ENCODE data around the gene TMEM151A.
"Not testable (repeated sequence)": the region's sequence is repeated elsewhere in the genome, so short reads cannot be mapped to it uniquely, and the experiment has no call there.

The TMEM151A gene

DNA sequence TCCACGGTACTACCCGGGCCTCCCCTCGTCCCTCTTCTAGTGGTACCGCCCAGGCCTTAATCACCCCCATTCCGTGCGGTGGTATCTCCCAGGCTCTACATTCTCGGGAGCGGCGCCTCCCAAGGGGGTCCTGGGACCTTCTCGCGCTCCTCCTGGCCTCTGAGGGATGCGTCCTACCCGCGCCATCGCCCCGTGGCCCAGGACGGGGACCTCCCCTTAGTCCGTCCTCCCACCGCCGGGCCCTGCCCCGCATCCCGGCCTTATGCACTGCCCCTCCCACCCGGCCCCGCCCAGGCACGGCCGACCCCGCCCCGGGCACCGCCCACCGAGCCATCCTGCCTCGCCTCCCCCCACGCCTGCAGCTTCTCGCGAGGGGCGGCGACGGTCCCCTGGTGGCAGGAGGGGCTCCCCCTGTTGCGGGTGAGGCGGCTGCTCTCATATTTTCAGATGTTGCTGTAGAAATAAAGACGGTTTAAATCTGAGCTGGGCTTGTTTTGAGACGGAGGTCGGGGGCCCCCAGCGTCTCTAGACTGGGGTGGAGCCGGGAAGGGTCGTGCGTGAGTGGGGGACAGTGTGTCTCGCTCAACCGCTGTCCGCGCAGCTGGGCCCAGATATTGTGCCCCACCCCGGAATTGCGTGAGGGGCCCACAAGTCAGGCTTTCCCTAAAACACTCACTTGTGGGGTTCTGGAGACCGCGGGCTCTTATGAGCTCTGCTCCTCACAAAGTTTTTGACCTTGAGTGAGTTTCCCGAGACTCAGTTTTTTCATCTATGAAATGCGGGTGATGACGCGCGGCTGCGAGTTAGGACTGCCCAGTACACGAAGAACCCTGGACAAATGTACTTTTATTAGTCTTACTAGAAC is 24.1 kb upstream of the TMEM151A start:
- DNase-seq = peak; percentile 96

DNA sequence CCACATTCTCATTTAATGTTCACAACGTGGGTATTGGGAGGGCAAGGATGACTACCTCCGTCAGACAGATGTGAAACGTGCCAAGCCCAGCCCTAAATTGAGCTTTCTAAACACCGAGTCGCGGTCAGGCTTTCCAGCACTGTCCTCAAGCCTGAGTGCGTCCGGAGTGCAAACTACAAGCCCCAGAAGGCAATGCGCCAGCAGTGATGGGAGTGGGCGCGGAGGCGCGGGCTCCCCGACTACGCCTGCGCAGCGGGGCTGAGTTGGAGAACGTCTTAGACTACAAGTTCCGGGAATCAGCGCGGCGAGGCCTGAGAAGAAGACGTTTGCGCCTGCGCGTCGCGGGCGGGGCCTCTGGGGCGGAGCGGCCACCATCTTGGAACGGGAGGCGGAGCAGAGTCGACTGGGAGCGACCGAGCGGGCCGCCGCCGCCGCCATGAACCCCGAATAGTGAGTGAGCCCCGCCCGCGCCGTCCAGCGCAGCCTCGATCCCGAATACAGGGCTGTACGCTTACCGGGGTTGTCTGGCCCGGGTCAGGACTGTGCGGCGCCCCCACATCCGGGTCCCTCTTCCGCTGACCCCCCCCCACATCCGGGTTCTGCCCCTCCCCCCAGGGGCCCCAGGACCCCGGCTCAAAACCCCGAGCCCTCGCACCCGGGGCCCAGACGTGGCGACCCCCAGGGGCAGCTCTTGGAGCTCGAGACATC is 23.3 kb upstream of the TMEM151A start, which contains the start of gene RAB1B:
Gene RAB1B (plus strand): TSS at position 396 of the 708 bp plus-strand sequence. CDS start 41 bp downstream, at position 437.
- DNase-seq = peak; percentile 100

DNA sequence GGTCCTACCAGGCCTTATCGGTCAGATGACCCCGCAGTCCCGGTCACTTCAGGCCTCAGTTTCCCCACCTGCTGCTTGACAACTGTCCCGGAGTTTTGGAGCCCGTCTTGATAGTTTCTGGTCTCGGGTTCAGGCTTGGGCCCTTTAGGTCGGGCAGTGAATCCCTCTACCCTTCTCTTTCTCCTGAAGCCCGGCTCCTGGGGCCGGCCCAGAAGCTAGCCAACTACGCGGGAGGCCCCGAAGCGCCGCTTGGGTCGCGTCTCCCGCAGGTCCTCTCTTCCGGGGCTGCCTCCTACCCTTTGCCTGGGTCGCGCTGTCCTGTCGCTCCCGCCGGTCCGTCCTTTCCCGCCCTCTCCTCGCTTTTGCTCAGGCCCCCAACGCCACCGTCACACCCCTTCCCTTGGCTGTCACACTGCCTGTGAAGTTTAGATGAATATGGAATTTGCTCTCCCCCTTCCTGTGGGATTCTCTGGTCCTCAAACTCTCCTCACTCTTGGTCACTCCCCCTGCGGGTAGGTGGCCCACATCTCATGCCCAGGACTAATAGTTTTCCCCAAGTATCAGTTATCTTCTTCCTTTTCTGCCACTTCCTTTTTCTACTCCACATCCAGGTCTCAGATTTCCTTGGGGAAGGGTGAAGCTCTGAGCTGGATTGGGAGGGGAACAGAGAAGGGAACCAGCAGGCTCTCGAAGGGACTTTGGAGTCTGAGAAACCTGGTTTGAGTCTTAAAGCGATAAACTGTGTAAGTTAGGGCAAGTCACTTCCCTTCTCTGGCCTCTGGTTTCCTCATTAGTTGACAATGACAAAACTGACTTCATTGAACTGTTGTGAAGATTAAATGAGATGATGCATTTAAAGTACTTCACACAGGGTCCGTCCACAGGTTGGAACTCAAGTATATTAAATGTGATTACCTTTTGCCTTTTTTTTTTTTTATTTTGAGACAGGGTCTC is 22.5 kb upstream of the TMEM151A start:
- no peak for DNase-seq

DNA sequence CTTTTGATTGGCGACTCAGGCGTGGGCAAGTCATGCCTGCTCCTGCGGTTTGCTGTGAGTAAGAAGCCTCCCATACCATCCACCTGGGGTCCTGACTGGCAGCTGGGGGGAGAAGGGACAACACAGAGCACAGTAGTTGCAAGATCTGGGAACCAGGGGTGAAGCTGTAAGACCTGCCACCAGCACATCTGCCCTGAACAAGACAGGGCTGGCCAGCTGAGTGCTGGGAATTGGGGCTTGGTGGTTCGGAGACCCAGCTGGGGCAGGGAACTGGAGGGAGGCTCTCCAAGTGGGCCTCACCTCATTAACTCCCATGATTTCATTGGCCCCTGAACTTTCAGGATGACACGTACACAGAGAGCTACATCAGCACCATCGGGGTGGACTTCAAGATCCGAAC is 19.9 kb upstream of the TMEM151A start:
- DNase-seq = no peak

DNA sequence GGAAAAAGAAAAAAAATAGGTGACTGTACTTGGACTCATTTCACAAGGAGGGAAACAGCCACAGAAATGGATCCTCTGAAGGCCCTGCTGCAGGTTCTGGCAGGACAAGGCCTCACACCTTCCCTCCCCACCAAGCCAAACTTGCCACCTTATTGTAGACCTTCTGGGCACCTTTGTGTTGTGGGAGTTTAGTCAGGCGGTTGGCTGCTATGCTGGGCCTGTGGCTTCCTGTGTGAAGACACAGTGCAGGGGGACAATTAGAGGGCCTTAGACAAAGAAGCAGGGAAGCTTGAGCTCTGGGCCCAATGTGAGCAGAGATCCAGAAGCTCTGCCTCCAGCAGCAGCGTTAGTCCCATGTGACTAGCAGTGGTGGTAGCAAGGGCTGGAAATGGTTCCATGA is 19.1 kb upstream of the TMEM151A start:
- no peak for DNase-seq

DNA sequence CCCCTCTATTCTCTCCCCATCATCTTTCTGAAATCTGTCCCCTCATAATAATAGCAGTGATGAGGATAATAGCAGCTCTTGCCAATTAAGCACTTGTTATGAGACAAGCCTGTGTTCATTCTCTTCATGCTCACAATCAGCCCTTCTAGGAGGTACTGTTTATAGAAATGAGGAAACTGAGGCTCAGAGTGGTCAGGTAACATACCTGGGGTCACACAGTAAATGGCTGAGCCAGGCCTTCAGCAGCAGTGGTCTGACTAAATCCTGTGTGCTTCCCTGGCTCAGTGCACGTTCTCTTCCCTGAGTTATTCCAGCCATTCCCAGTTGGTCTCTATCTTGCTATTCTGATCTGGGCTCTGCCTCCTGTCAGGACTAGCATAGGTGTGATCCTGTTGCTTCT is 17.5 kb upstream of the TMEM151A start:
- DNase-seq = no peak

DNA sequence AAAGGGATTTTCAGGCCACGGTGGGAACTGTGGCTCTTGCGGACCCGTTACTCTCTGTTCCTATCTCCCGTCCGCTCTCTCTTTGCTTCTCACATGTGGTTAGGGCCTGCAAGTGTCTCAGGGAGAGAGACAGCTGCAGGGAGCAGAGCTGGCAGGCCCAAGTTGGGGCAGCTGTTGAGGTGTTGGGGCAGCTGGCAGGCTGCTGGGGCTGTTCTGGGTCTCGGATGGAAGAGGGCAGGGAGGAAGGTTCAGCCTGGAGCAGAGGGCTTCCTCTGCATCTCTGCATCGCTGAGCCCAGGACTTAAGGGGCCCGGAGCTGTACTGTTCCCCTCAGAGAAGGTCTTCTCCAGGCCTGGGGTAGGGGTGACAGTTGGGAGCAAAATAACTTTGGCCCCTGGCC is 16.3 kb upstream of the TMEM151A start:
- no peak for DNase-seq

DNA sequence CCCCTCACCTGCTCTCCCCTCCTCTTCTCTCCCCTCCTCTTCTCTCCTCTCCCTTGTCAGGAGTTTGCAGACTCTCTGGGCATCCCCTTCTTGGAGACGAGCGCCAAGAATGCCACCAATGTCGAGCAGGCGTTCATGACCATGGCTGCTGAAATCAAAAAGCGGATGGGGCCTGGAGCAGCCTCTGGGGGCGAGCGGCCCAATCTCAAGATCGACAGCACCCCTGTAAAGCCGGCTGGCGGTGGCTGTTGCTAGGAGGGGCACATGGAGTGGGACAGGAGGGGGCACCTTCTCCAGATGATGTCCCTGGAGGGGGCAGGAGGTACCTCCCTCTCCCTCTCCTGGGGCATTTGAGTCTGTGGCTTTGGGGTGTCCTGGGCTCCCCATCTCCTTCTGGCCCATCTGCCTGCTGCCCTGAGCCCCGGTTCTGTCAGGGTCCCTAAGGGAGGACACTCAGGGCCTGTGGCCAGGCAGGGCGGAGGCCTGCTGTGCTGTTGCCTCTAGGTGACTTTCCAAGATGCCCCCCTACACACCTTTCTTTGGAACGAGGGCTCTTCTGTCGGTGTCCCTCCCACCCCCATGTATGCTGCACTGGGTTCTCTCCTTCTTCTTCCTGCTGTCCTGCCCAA is 15.6 kb upstream of the TMEM151A start:
- DNase-seq = no peak

DNA sequence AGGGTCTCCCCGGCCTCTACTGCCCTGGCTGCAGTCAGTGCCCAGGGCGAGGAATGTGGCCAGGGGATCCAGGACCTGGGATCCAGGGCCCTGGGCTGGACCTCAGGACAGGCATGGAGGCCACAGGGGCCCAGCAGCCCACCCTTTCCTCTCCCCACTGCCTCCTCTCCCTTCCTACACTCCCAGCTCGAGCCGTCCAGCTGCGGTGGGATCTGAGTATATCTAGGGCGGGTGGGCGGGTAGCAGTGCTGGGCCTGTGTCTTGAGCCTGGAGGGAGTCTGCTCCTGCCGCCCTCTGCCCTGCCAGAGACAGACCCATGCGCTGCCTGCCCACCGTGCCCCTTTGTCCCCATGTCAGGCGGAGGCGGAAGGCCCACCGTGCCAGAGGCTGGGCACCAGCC is 15.1 kb upstream of the TMEM151A start:
- not testable (repeated sequence) for DNase-seq

DNA sequence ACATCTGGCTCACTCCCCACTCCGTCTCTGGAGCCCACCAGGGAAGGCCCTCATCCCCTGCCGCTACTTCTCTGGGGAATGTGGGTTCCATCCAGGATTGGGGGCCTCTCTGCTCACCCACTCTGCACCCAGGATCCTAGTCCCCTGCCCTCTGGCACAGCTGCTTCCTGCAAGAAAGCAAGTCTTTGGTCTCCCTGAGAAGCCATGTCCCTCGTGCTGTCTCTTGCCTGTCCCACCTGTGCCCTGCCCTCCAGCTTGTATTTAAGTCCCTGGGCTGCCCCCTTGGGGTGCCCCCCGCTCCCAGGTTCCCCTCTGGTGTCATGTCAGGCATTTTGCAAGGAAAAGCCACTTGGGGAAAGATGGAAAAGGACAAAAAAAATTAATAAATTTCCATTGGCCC is 14.6 kb upstream of the TMEM151A start:
- not testable (repeated sequence) for DNase-seq

DNA sequence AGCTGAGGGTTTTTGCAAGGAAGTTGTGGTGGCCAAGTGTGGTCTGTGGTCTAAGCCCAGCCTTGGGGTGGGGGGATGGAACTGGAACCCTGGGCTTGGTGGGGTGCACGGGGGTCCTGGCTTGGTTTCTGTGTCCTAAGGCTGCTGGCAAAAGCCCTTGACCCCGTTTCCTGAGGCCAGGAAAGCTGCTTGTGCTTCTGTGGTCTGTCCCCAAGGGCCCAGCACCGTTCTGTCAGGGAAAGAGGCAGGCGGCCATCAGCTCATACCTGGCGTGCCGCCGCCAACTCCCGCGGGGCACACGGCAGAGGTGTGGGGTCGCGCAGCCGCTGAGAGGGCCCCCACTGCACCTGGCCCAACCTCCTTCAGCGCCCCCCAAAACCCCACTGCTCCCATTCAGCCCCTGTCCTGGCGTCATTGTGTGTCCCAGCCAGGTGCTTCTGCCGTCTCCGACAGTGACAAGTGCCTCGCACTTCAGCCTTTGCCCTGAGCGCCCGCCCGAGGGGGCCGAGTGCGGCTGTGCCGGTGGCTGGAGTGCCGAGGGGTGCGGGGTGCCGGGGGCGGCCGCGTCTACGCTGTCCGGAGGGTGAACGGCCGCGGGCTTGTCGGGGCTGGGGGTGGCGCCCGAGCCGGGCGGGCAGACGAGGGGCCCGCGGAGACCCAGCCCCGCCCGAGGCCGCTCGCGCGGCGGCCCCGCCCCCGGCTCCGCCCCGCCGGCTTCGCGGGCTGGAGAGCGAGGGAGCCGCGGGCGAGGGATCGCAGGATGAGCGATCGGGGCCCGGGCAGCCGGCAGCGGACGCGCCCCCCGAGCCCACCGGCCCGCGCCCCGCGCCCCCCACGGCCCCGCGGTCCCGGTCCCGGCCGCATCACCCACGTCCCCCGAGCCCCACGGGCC is 14.0 kb upstream of the TMEM151A start, which contains the start of gene CNIH2:
Gene CNIH2 (plus strand): TSS at position 705 of the 892 bp plus-strand sequence. CDS start 282 bp downstream, outside the sequence.
- DNase-seq = no peak

DNA sequence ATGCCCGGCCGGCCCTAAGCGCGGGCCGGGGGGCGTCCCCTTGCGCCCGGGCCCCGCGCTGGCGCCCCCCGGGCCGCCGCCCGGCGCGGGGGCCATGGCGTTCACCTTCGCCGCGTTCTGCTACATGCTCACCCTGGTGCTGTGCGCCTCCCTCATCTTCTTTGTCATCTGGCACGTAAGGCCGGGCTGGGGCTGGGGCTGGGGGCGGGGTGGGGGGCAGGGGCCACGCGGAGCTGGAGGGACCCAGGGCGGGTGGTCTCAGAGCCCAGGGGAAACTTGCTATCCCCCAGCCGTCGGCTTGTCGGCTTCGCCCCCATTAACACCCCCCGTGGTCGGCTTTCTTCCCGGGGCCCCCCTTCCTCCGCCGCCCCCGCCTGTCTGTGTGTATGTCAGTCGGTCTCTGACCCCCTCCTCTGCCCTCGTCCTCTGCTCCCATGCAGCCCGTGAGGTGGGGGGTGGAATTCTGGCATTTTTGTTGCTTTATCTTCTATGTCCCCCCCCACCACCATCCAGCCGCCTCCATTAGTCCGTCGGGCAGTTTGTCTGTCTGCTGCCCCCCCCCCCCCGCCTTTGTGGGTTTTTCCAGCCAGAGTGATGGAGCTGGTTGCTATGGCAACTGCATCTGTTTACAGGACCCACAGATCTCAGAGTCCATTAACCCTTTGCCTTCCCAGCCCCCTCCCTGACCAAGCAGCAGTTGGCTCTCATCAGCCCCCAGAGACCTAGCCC is 13.2 kb upstream of the TMEM151A start:
- no peak for DNase-seq

DNA sequence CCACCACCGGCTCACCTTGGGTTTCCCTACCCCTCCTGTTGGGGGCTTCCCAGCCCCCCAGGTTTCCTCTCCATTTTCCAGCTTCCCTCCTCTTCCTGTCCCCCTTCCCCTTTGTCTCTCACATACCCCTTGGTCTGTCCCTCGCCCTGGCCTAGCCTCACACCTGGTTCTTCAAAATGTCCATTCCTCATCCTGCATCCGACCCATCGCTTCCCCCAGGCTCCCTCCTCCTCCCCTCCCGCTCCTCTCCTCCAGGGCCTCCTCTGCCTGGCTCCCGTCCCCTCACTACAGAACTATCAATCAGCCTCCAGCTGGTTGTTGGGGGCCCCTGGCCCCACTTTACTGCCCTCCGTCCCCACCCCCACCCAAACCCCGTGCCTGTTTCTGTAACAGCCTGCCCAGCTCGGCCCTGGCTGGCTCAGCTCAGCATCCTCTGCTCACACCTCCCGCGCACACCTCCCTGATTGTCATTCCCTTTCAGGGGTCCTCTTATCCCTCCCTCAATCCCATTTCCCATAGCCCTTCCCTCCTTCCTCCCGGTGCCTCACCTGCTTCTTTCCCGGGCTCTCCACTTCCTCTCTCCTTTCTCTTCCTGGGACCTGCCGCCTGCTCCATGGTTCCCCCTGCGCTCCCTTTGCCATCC is 12.5 kb upstream of the TMEM151A start:
- no peak for DNase-seq

DNA sequence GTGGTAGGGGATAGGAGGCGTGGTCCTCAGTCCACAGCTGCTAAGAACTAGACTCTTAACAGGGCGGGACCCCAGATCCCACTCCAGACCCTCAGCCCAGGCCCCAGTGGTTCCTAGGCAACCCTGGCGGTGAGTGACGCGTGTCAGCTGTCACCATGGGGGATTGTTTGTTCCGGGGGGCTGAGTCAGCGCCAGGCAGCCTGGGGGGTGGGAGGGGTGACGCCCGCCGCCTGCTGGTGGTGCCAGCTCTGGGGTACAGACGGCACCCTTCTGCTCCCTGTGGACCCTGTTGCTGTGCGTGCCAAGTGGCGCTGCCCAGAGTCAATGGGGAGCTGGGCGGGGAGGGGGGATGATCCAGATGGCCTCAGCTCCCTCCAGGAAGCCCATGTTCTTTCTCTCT is 11.3 kb upstream of the TMEM151A start:
- DNase-seq = peak; percentile 53

DNA sequence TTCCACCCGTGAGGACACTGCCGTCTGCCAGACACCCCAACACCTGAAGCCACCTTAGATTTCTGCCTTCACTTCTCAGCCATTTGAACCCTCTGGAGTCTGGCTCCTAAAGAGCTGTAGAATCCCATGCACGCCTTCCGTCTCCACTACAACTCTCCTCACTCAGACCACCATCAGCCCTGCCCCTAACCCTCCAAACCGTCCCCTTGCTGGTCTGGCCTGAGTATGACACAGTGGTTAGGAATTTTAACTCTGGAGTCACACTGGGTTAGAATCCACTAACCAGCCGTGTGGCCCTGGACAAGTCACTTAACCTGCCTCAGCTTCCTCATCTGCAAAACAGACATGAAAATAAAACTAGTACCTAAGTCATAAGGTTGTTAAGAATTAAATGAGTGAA is 10.7 kb upstream of the TMEM151A start:
- DNase-seq = no peak

DNA sequence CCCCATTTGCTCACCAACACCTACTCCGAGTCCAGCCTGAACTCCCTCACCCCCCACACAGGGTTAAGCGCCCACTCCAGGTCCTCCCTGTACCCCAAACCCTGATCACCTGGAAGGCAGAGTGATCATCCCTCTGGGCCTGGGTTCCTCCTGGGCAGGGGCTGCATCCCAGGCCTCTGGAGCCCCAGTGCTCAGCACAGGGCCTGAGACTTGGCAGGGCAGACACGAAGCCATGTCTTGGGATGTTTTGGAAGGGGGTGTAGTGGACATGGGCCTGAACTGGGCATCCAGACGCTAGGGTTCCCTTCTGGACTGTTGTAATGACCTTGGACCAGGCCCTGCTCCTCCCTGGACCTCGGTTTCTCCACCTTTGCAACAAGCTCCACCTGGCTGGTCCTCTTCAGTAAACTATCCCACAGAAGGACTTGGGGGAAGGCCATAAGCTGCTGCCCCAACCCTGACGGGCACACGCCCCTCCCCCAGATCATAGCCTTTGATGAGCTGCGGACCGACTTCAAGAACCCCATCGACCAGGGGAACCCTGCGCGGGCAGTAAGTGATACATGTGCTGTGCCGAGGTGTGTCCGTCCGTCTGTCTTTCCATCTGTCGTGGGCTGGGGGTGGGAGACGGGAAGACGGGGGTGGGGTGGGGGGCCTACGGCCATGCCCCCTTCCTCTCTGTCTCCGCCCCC is 9.8 kb upstream of the TMEM151A start:
- DNase-seq = peak; percentile 28

DNA sequence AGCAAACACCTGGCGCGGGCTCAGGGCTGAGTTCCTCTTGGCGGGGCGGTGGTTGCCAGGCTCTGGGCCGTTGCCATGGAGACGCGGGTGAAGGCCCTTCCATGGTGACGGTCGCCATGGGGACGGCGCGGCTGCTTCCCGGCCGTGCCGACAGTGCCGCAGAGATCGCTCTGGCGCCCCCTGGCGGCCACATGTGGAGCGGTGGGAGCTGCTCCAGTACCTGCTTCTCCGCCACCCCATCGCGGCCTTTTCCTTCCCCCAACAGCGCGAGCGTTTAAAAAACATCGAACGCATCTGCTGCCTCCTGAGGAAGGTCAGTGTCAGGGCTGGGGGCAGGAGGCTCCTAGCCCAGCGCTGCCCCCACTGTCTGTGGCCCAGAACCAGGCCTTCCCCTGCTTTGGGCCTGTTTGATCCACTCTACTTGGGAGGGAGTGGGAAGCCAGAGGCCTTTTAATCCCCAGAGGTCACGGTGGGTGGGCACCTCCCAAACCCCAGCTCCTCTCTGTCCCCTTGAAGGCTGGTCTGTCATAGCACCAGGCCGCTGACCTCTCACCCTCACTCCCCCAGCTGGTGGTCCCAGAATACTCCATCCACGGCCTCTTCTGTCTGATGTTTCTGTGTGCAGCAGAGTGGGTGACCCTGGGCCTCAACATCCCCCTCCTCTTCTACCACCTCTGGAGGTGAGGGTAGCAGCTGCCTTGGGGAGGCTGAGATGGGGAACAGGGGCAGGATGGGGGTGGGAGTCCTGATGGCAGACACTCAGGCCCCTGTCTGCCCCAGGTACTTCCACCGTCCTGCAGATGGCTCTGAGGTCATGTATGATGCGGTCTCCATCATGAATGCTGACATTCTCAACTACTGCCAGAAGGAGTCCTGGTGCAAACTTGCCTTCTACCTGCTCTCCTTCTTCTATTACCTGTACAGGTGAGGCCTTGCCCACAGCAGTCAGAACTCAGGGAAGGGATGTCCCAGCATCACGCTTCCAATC is 8.9 kb upstream of the TMEM151A start:
- DNase-seq = peak; percentile 97
